Naive thymus-derived CD4-positive, alpha-beta T cell (primary cell): ENCODE measurements around the gene GNPTG. TPM values are rescaled to one million over a fixed set of nuclear protein-coding genes. Genes with fewer than 3 reads are reported as not detected.
A peak's percentile ranks its signal among the peaks of the same experiment; 100 is the strongest.

Experiments used
- ATAC-seq: fragments of 150-1000 bp; cut with Tn5 transposase; 2 replicates; pipeline ENCODE4 v1.10.0; 2021; ENCODE audit warnings: mild to moderate bottlenecking, moderate library complexity
- CTCF ChIA-PET: fragments of 350-600 bp; sonication (Branson Sonifier 250); formaldehyde crosslinking; loops from one replicate; lab custom pipeline; 2021; ENCODE audit warnings: antibody characterized with exemption; lab: Charles Lee
- POLR2A ChIA-PET: fragments of 350-600 bp; sonication (Branson Sonifier 250); formaldehyde crosslinking; loops from one replicate; lab custom pipeline; 2021; ENCODE audit warnings: antibody characterized with exemption, inconsistent platforms; lab: Charles Lee
- DNase-seq, 9 donors: peaks; one replicate each; pipeline versions ENCODE4 v3.0.0 to v3.0.0-alpha.2; 2020 to 2022; ENCODE audit warnings: mixed read lengths in 1 of 9
- H3K27ac ChIP-seq: one replicate; pipeline ENCODE4 v1.7.0; 2013; ENCODE audit warnings: mild to moderate bottlenecking, low read depth, low read length, moderate library complexity
- H3K27me3 ChIP-seq, 2 donors: one replicate each; pipeline ENCODE4 v1.7.0; 2013; ENCODE audit warnings: low read length in 2 of 2, mild to moderate bottlenecking in 2 of 2, moderate library complexity in 2 of 2; ENCODE audit not compliant: control insufficient read depth in 2 of 2, insufficient read depth in 2 of 2
- H3K36me3 ChIP-seq, 3 experiments: 1 replicate in 2 of 3; 2 replicates in 1 of 3; pipeline ENCODE4 v1.7.0; 2013; ENCODE audit warnings: low read length in 3 of 3, mild to moderate bottlenecking in 3 of 3, moderate library complexity in 1 of 3; ENCODE audit not compliant: insufficient read depth in 3 of 3, control insufficient read depth in 2 of 3
- H3K4me1 ChIP-seq, 2 donors: one replicate each; pipeline ENCODE4 v1.7.0; 2013; ENCODE audit warnings: low read length in 2 of 2, mild to moderate bottlenecking in 2 of 2, moderate library complexity in 1 of 2; ENCODE audit not compliant: control insufficient read depth in 2 of 2, insufficient read depth in 2 of 2
- H3K4me3 ChIP-seq: 2 replicates; pipeline ENCODE4 v1.7.0; 2013; ENCODE audit warnings: mild to moderate bottlenecking, low read length
- H3K9me3 ChIP-seq, 3 experiments: 1 replicate in 2 of 3; 2 replicates in 1 of 3; pipeline ENCODE4 v1.7.0; 2013; ENCODE audit warnings: low read length in 3 of 3; ENCODE audit not compliant: control insufficient read depth in 2 of 3
- H3K27ac Mint-ChIP-seq, 9 donors: one replicate each; pipeline ENCODE4 v1.8.0; 2020 to 2022; ENCODE audit warnings: mixed read lengths in 9 of 9, mild to moderate bottlenecking in 8 of 9, moderate library complexity in 5 of 9, inconsistent platforms in 2 of 9
- H3K27me3 Mint-ChIP-seq, 5 donors: one replicate each; pipeline ENCODE4 v1.8.0; 2021 to 2022; ENCODE audit warnings: mixed read lengths in 5 of 5, mild to moderate bottlenecking in 1 of 5
- H3K36me3 Mint-ChIP-seq, 5 donors: one replicate each; pipeline ENCODE4 v1.8.0; 2020 to 2022; ENCODE audit warnings: mixed read lengths in 5 of 5, mild to moderate bottlenecking in 3 of 5, inconsistent platforms in 1 of 5
- H3K4me1 Mint-ChIP-seq, 7 donors: one replicate each; pipeline ENCODE4 v1.8.0; 2020 to 2022; ENCODE audit warnings: mixed read lengths in 7 of 7, mild to moderate bottlenecking in 3 of 7, inconsistent platforms in 1 of 7
- H3K4me3 Mint-ChIP-seq, 10 donors: one replicate each; pipeline ENCODE4 v1.8.0; 2020 to 2022; ENCODE audit warnings: mild to moderate bottlenecking in 10 of 10, mixed read lengths in 10 of 10, moderate library complexity in 6 of 10, inconsistent platforms in 2 of 10
- H3K9me3 Mint-ChIP-seq, 11 donors: one replicate each; pipeline ENCODE4 v1.8.0; 2020 to 2022; ENCODE audit warnings: mixed read lengths in 11 of 11, mild to moderate bottlenecking in 4 of 11, inconsistent platforms in 1 of 11, moderate library complexity in 1 of 11
- intact Hi-C, 2 donors: fragments of 100-400 bp; cut with micrococcal nuclease; formaldehyde crosslinking; loops; one replicate each; pipeline ENCODE4 v1.15.1; 2023
- polyA plus RNA-seq, 2 donors: library from polyadenylated mRNA; unstranded; fragments of 300-500 nt; fragmentation: Illumina TruSeq; gene quantifications; one replicate each; pipeline ENCODE4 v1.2.3, GENCODE V29; 2021
- total RNA-seq, 6 experiments: library from RNA in 5 of 6; stranded (reverse) in 5 of 6; gene quantifications; 1 replicate in 5 of 6; 2 replicates in 1 of 6; pipeline ENCODE4 v1.2.3 and lab custom pipeline; 2021 to 2026

GNPTG gene
- total and polyA plus RNA-seq, 7 experiments from 2014 or later: 37.9 to 57.7 (median 48.6) TPM

- DNase-seq (no peak), ATAC-seq (no peak)
- no peaks in the 10 kb centered on the region for H3K27me3 ChIP-seq
- no peaks in the 10 kb centered on the region for H3K4me1 ChIP-seq
- peaks cover 0 to 2% (median 0%) of the 10 kb centered on the region in 5 donors for H3K36me3 Mint-ChIP-seq
- H3K27ac Mint-ChIP-seq: no peak overlapping the region
- no peaks in the 10 kb centered on the region for H3K27me3 Mint-ChIP-seq
- ChIA-PET POLR2A (interaction anchor here (0.7 kb wide), 2 partner anchors 18 to 125 kb away, joined by 3 read pairs; no protein-coding TSS in a partner anchor), CTCF (no interaction called here)
- H3K4me3 Mint-ChIP-seq: no peak overlapping the region
- no peaks in the 10 kb centered on the region for H3K9me3 Mint-ChIP-seq
- intact Hi-C loops: no loop called here
- no peak overlapping the region for H3K4me3 ChIP-seq
- no peak overlapping the region for H3K27ac ChIP-seq
- H3K9me3 ChIP-seq: no peaks in the 10 kb centered on the region
- no peaks in the 10 kb centered on the region for H3K4me1 Mint-ChIP-seq
- peaks cover 0 to 64% (median 0%) of the 10 kb centered on the region in 3 experiments for H3K36me3 ChIP-seq
Observed at GRCh38 chr16:1371054-1371978, 19.6 kb downstream of the GNPTG start.

GRCh38 chr16:1372292-1372950, 20.7 kb downstream of the GNPTG start:
- DNase-seq (no peak), ATAC-seq (no peak)
- Mint-ChIP-seq H3K4me3 (no peak overlapping the region), H3K9me3 (no peaks in the 10 kb centered on the region), H3K27me3 (no peaks in the 10 kb centered on the region), H3K36me3 (peaks cover 0 to 3% (median 0%) of the 10 kb centered on the region in 5 donors), H3K4me1 (no peaks in the 10 kb centered on the region), H3K27ac (no peak overlapping the region)
- no peaks in the 10 kb centered on the region for H3K4me1 ChIP-seq
- intact Hi-C loops: no loop called here
- H3K27ac ChIP-seq: no peak overlapping the region
- ChIA-PET POLR2A (interaction anchor here (0.7 kb wide), 1 partner anchor 19 kb away, joined by 3 read pairs; no protein-coding TSS in a partner anchor), CTCF (no interaction called here)
- peaks cover 0 to 59% (median 0%) of the 10 kb centered on the region in 3 experiments for H3K36me3 ChIP-seq
- H3K4me3 ChIP-seq: no peak overlapping the region
- no peaks in the 10 kb centered on the region for H3K9me3 ChIP-seq
- no peaks in the 10 kb centered on the region for H3K27me3 ChIP-seq

GRCh38 chr16:1374418-1375297, 22.9 kb downstream of the GNPTG start:
- Histone ChIP-seq H3K4me1 (no peaks in the 10 kb centered on the region), H3K4me3 (no peak overlapping the region), H3K27me3 (no peaks in the 10 kb centered on the region), H3K36me3 (peaks cover 0 to 63% (median 0%) of the 10 kb centered on the region in 3 experiments), H3K27ac (no peak overlapping the region), H3K9me3 (no peaks in the 10 kb centered on the region)
- CTCF ChIA-PET: no interaction called here
- intact Hi-C loops: no loop called here
- Mint-ChIP-seq H3K27ac (no peak overlapping the region), H3K9me3 (no peaks in the 10 kb centered on the region), H3K36me3 (peaks cover 0 to 3% (median 0%) of the 10 kb centered on the region in 5 donors), H3K4me3 (no peak overlapping the region), H3K27me3 (no peaks in the 10 kb centered on the region), H3K4me1 (peaks cover 0 to 12% (median 9%) of the 10 kb centered on the region in 7 donors)
- POLR2A ChIA-PET: interaction anchor here (0.9 kb wide), 1 partner anchor 11 kb away, joined by 3 read pairs; no protein-coding TSS in a partner anchor
- ATAC-seq (no peak), DNase-seq (no peak)

GRCh38 chr16:1375298-1375640, 23.5 kb downstream of the GNPTG start:
- Mint-ChIP-seq H3K4me1 (peaks cover 5 to 17% (median 14%) of the 10 kb centered on the region in 7 donors), H3K4me3 (no peak overlapping the region), H3K9me3 (no peaks in the 10 kb centered on the region), H3K27ac (no peak overlapping the region), H3K27me3 (no peaks in the 10 kb centered on the region), H3K36me3 (peaks cover 0 to 3% (median 0%) of the 10 kb centered on the region in 5 donors)
- Histone ChIP-seq H3K27ac (no peak overlapping the region), H3K4me3 (no peak overlapping the region), H3K9me3 (no peaks in the 10 kb centered on the region), H3K36me3 (peaks cover 0 to 57% (median 0%) of the 10 kb centered on the region in 3 experiments), H3K4me1 (no peaks in the 10 kb centered on the region), H3K27me3 (no peaks in the 10 kb centered on the region)
- no peak for ATAC-seq
- intact Hi-C loops: no loop called here
- DNase-seq: no peak
- ChIA-PET POLR2A (interaction anchor here (0.9 kb wide), 1 partner anchor 12 kb away, joined by 3 read pairs; no protein-coding TSS in a partner anchor), CTCF (no interaction called here)

- peaks cover 0 to 3% (median 0%) of the 10 kb centered on the region in 5 donors for H3K36me3 Mint-ChIP-seq
Observed at GRCh38 chr16:1375741-1376410, 24.1 kb downstream of the GNPTG start.

More at GRCh38 chr16:1375741-1376410, 24.1 kb downstream of the GNPTG start:
- DNase-seq (no peak), ATAC-seq (no peak)
- H3K27ac Mint-ChIP-seq: peak overlapping the region in 1 of 9 donors; percentile 57
- Histone ChIP-seq H3K4me3 (no peak overlapping the region), H3K27me3 (no peaks in the 10 kb centered on the region), H3K4me1 (no peaks in the 10 kb centered on the region), H3K36me3 (peaks cover 0 to 53% (median 0%) of the 10 kb centered on the region in 3 experiments), H3K27ac (no peak overlapping the region), H3K9me3 (no peaks in the 10 kb centered on the region)
- intact Hi-C loops: no loop called here
- H3K4me3 Mint-ChIP-seq: no peak overlapping the region
- ChIA-PET POLR2A (no interaction called here), CTCF (no interaction called here)
- H3K4me1 Mint-ChIP-seq: peaks cover 6 to 18% (median 15%) of the 10 kb centered on the region in 7 donors
- no peaks in the 10 kb centered on the region for H3K9me3 Mint-ChIP-seq
- H3K27me3 Mint-ChIP-seq: no peaks in the 10 kb centered on the region
